MM.1S (cell line): ENCODE measurements around the gene MAML3.

Experiments used
- EZH2 ChIP-seq: fragments of 300-600 bp; sonication (generic); optimal IDR thresholded peaks from 2 replicates; pipeline ENCODE3; 2017; ENCODE audit warnings: low read depth, mild to moderate bottlenecking, antibody characterized with exemption, low read length, mixed read lengths
- TF ChIP-seq, protein P1 (sequence below): fragments of 300-600 bp; sonication (generic); IDR thresholded peaks from 2 replicates; pipeline ENCODE4 v1.5.1; 2016; ENCODE audit warnings: antibody characterized with exemption, low read length, mixed read lengths

DNA sequence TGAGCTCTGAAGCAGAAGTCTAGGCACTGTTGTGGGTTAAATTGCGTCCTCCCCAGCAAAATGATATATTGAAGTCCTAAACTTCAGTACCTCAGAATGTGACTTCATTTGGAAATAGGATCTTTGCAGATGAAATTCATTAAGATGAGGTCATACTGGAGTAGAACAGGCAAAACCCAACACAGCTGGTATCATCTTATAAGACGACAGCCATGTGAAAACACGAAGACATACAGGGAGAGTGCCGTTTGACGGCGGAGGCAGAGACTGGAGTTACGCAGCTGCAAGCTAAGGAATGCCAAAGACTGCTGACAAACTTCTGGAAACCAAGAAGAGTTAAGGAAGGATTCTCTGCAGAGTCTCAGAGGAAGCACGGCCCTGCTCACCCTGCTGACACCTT, 241.5 kb downstream of the MAML3 start:
- TF ChIP-seq, protein P1, sequence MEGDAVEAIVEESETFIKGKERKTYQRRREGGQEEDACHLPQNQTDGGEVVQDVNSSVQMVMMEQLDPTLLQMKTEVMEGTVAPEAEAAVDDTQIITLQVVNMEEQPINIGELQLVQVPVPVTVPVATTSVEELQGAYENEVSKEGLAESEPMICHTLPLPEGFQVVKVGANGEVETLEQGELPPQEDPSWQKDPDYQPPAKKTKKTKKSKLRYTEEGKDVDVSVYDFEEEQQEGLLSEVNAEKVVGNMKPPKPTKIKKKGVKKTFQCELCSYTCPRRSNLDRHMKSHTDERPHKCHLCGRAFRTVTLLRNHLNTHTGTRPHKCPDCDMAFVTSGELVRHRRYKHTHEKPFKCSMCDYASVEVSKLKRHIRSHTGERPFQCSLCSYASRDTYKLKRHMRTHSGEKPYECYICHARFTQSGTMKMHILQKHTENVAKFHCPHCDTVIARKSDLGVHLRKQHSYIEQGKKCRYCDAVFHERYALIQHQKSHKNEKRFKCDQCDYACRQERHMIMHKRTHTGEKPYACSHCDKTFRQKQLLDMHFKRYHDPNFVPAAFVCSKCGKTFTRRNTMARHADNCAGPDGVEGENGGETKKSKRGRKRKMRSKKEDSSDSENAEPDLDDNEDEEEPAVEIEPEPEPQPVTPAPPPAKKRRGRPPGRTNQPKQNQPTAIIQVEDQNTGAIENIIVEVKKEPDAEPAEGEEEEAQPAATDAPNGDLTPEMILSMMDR = no peak
- no peak for TF ChIP-seq EZH2
